ENCODE results near the gene KLHL21. TPM values are rescaled to one million over a fixed set of nuclear protein-coding genes. Genes with fewer than 3 reads are reported as not detected.

KLHL21 gene
- total and polyA plus RNA-seq, 7 experiments from 2014 or later, result 17.2 to 58.1 (median 31.1) TPM

DNA sequence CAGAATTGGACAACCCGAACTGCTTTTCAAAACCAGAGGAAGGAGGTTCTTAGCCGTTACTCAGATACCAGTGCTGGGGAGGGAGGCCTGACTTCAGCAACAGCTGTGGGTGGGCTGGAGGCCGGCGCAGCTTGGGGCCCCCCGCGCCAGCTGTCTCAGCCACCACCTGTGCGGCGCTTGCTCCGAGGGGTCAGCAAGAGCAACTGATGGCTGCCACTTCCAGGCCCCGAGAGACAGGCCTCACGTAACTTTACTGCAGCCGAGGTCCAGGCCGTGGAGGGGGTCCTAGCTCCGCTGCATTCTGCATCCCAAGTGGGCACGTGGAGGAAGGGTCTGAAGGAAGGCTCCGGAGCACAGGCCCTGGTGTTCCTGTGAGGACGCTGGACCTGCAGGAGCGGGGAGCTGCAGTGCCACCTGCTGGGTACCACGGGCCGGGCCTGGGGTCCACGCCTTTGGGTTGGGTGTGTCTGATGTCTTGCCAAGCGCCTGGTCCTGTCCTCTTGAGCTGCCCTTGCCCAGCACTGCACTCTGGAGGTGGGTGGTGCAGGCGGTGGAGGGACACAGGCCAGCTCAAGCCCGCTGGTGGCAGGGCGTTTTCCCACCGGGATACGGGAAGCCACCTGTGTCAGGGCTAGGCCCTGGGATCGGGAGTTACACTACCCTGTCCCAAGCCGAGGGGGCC lies 31.8 kb upstream of the KLHL21 start:
- H3K4me3 Mint-ChIP-seq, result no peak overlapping the region

DNA sequence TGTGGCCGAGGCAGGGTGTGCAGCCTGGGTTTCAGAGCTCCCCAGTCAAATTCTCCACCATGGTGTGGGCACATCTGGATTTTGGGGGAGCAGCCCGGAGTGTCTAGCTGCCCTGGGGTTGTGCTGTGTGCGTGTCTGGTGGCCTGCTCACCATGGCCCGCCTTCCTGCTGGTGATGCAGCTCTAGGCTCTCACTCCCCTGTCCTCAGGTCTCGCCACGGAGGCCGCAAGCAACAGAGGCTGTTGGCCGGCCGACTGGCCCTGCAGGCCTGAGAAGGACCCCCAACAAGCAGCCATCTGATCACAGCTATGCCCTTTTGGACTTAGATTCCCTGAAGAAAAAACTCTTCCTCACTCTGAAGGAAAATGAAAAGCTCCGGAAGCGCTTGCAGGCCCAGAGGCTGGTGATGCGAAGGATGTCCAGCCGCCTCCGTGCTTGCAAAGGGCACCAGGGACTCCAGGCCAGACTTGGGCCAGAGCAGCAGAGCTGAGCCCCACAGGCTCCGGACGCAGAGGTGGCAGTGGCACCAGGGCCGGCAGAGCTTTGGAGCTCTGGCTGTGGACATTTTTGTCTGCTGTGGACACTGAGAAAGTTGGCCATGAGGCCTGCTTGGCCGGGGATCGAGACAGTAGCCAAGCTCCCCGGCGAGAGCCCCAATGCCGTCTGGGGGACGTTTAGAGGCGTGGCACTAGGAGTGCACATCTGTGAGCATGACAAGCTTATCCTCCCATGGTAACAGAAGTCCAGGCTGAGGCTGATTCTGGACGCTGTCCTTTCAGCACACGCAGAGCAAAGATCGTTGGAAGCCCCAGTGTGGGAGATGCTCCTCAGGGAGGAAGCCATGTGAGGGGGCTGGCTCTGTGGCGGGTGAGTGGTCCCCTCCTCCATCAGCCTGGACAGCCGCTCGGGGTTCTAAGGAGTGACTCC lies 30.2 kb upstream of the KLHL21 start:
- intact Hi-C loops (cut with micrococcal nuclease), result no loop called here
- no peaks in the 10 kb centered on the region for H3K4me1 ChIP-seq (ENCODE audit: control insufficient read depth in 2 of 2, insufficient read depth in 2 of 2, low read length in 2 of 2)
- ATAC-seq (no peak), DNase-seq (no peak)
- H3K27ac ChIP-seq (ENCODE audit: low read depth, low read length), result no peak overlapping the region
- Mint-ChIP-seq H3K9me3 (no peaks in the 10 kb centered on the region), H3K4me1 (peaks cover 3 to 9% (median 7%) of the 10 kb centered on the region in 7 donors), H3K27me3 (no peaks in the 10 kb centered on the region), H3K27ac (peak overlapping the region in 2 of 9 donors; percentile 43 to 51), H3K4me3 (no peak overlapping the region), H3K36me3 (peaks cover 0 to 20% (median 4%) of the 10 kb centered on the region in 5 donors)
- POLR2A ChIA-PET, result no interaction called here
- H3K27me3 ChIP-seq (ENCODE audit: control insufficient read depth in 2 of 2, insufficient read depth in 2 of 2, low read length in 2 of 2), result no peaks in the 10 kb centered on the region
- CTCF ChIA-PET, result interaction anchor here (0.7 to 1.5 kb wide), 7 partner anchors 15 to 911 kb away, joined by 3 to 6 read pairs (median 4); no protein-coding TSS in a partner anchor
- peaks cover 0 to 93% (median 15%) of the 10 kb centered on the region in 3 experiments for H3K36me3 ChIP-seq (ENCODE audit: control insufficient read depth in 2 of 3, insufficient read depth in 3 of 3, low read length in 3 of 3)
- no peaks in the 10 kb centered on the region for H3K9me3 ChIP-seq (ENCODE audit: control insufficient read depth in 2 of 3, low read length in 3 of 3)
- H3K4me3 ChIP-seq (ENCODE audit: low read length), result no peak overlapping the region

More for the DNA sequence above, 31.8 kb upstream of the KLHL21 start:
- H3K27me3 Mint-ChIP-seq, result no peaks in the 10 kb centered on the region
- ATAC-seq (peak; percentile 69), DNase-seq (peak in 4 of 9 donors; percentile 24 to 40 (median 34))
- Histone ChIP-seq H3K27ac (ENCODE audit: low read depth, low read length) (no peak overlapping the region), H3K9me3 (ENCODE audit: control insufficient read depth in 2 of 3, low read length in 3 of 3) (no peaks in the 10 kb centered on the region), H3K27me3 (ENCODE audit: control insufficient read depth in 2 of 2, insufficient read depth in 2 of 2, low read length in 2 of 2) (no peaks in the 10 kb centered on the region), H3K4me1 (ENCODE audit: control insufficient read depth in 2 of 2, insufficient read depth in 2 of 2, low read length in 2 of 2) (no peaks in the 10 kb centered on the region), H3K36me3 (ENCODE audit: control insufficient read depth in 2 of 3, insufficient read depth in 3 of 3, low read length in 3 of 3) (peaks cover 0 to 91% (median 15%) of the 10 kb centered on the region in 3 experiments), H3K4me3 (ENCODE audit: low read length) (no peak overlapping the region)
- peaks cover 0 to 5% (median under 1%) of the 10 kb centered on the region in 7 donors for H3K4me1 Mint-ChIP-seq
- H3K9me3 Mint-ChIP-seq, result no peaks in the 10 kb centered on the region
- intact Hi-C loops (cut with micrococcal nuclease), result loop anchor here in 1 of 2 donors (1.0 kb wide), 1 partner anchor 148 kb away; no protein-coding TSS in a partner anchor
- ChIA-PET POLR2A (interaction anchor here (0.6 to 1.1 kb wide), 3 partner anchors 16 to 80 kb away, joined by 3 to 5 read pairs (median 3); partner anchors contain the start of genes KLHL21 and TAS1R1), CTCF (interaction anchor here (1.0 to 1.5 kb wide), 6 partner anchors 13 to 149 kb away, joined by 3 to 4 read pairs (median 3); no protein-coding TSS in a partner anchor)
- peak overlapping the region in 1 of 9 donors; percentile 38 for H3K27ac Mint-ChIP-seq
- peaks cover 0 to 20% (median 4%) of the 10 kb centered on the region in 5 donors for H3K36me3 Mint-ChIP-seq

DNA sequence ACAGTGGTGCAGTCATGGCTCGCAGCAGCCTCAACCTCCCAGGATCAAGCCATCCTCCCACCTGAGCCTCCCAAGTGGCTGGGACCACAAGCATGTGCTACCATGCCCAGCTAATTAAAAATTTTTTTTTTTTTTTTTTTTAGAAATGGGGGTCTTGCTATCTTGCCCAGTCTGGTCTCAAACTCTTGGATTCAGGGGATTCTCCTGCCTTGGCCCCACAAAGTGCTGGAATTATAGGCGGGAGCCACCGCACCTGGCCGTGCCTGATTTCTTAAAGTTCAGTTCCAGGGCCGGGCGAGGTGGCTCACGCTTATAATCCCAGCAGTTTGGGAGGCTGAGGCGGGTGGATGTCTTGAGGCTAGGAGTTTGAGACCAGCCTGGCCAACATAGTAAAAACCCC lies 28.4 kb upstream of the KLHL21 start:
- no peak overlapping the region for H3K4me3 ChIP-seq (ENCODE audit: low read length)
- no peak overlapping the region for H3K27ac Mint-ChIP-seq
- no peaks in the 10 kb centered on the region for H3K27me3 ChIP-seq (ENCODE audit: control insufficient read depth in 2 of 2, insufficient read depth in 2 of 2, low read length in 2 of 2)
- DNase-seq, result no peak
- H3K36me3 Mint-ChIP-seq, result peaks cover 0 to 13% (median 4%) of the 10 kb centered on the region in 5 donors
- no peaks in the 10 kb centered on the region for H3K9me3 Mint-ChIP-seq
- intact Hi-C loops (cut with micrococcal nuclease), result no loop called here
- H3K36me3 ChIP-seq (ENCODE audit: control insufficient read depth in 2 of 3, insufficient read depth in 3 of 3, low read length in 3 of 3), result peaks cover 0 to 78% (median 9%) of the 10 kb centered on the region in 3 experiments
- ChIA-PET CTCF (no interaction called here), POLR2A (interaction anchor here (0.6 kb wide), 1 partner anchor 1218 kb away, joined by 4 read pairs; no protein-coding TSS in a partner anchor)
- no peaks in the 10 kb centered on the region for H3K27me3 Mint-ChIP-seq
- no peak overlapping the region for H3K27ac ChIP-seq (ENCODE audit: low read depth, low read length)
- H3K4me1 Mint-ChIP-seq, result peaks cover 11 to 27% (median 21%) of the 10 kb centered on the region in 7 donors
- ATAC-seq, result no peak
- H3K4me1 ChIP-seq (ENCODE audit: control insufficient read depth in 2 of 2, insufficient read depth in 2 of 2, low read length in 2 of 2), result peaks cover 4 to 15% of the 10 kb centered on the region in 2 donors
- no peak overlapping the region for H3K4me3 Mint-ChIP-seq
- H3K9me3 ChIP-seq (ENCODE audit: control insufficient read depth in 2 of 3, low read length in 3 of 3), result no peaks in the 10 kb centered on the region

DNA sequence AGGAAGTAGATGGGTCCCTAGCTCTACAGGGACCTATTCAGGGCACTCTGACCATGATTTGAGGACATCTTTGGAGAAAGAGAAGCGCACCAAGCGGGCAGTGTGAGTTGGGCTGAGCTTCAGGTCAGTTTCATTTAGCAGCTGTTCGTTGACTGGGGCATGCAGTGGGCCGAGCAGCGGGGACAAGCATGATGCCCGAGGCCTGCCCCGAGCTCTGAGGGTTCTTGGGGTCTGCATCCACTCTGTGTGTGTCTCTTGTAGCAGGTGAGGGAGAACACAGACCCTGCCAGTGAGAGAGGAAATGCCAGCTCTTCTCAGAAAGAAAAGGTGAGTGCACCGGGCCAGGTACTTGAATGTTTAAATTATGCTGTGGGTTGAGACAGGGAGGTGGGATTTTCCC lies 27.4 kb upstream of the KLHL21 start:
- Mint-ChIP-seq H3K27ac (no peak overlapping the region), H3K36me3 (peaks cover 0 to 15% (median 4%) of the 10 kb centered on the region in 5 donors), H3K27me3 (no peaks in the 10 kb centered on the region), H3K9me3 (no peaks in the 10 kb centered on the region), H3K4me3 (no peak overlapping the region), H3K4me1 (peaks cover 11 to 31% (median 25%) of the 10 kb centered on the region in 7 donors)
- DNase-seq (no peak), ATAC-seq (no peak)
- ChIA-PET CTCF (interaction anchor here (1.1 kb wide), 1 partner anchor 16 kb away, joined by 6 read pairs; no protein-coding TSS in a partner anchor), POLR2A (interaction anchor here (0.7 to 1.2 kb wide), 3 partner anchors 10 to 30 kb away, joined by 3 read pairs; no protein-coding TSS in a partner anchor)
- Histone ChIP-seq H3K27me3 (ENCODE audit: control insufficient read depth in 2 of 2, insufficient read depth in 2 of 2, low read length in 2 of 2) (no peaks in the 10 kb centered on the region), H3K4me3 (ENCODE audit: low read length) (no peak overlapping the region), H3K27ac (ENCODE audit: low read depth, low read length) (no peak overlapping the region), H3K4me1 (ENCODE audit: control insufficient read depth in 2 of 2, insufficient read depth in 2 of 2, low read length in 2 of 2) (peaks cover 9 to 15% of the 10 kb centered on the region in 2 donors), H3K36me3 (ENCODE audit: control insufficient read depth in 2 of 3, insufficient read depth in 3 of 3, low read length in 3 of 3) (peaks cover 0 to 68% (median 9%) of the 10 kb centered on the region in 3 experiments), H3K9me3 (ENCODE audit: control insufficient read depth in 2 of 3, low read length in 3 of 3) (no peaks in the 10 kb centered on the region)
- intact Hi-C loops (cut with micrococcal nuclease), result no loop called here

DNA sequence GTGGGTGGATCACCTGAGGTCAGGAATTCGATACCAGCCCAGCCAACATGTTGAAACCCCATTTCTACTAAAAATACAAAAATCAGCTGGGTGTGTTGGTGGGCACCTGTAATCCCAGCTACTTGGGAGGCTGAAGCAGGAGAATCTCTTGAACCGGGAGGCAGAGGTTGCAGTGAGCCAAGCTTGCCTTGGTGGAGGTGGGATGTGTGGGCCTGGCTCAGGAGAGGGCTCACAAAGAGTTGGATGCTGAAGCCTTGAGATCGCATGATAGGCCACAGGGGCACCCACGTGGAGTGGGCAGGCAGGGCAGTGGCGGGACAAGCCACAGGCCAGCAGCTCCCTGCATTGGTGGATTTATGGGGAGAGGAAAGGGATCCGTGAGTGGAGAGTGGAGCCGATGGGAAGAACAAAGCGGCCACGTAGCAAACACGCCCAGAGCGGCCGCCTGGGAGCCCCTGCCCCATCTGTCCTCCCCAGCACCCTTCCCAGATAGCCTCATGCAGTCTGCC lies 26.4 kb upstream of the KLHL21 start:
- Histone ChIP-seq H3K4me3 (ENCODE audit: low read length) (no peak overlapping the region), H3K36me3 (ENCODE audit: control insufficient read depth in 2 of 3, insufficient read depth in 3 of 3, low read length in 3 of 3) (peaks cover 0 to 60% (median 9%) of the 10 kb centered on the region in 3 experiments), H3K9me3 (ENCODE audit: control insufficient read depth in 2 of 3, low read length in 3 of 3) (no peaks in the 10 kb centered on the region), H3K27me3 (ENCODE audit: control insufficient read depth in 2 of 2, insufficient read depth in 2 of 2, low read length in 2 of 2) (no peaks in the 10 kb centered on the region), H3K27ac (ENCODE audit: low read depth, low read length) (no peak overlapping the region), H3K4me1 (ENCODE audit: control insufficient read depth in 2 of 2, insufficient read depth in 2 of 2, low read length in 2 of 2) (peaks cover 13 to 18% of the 10 kb centered on the region in 2 donors)
- ChIA-PET POLR2A (interaction anchor here (1.2 to 14.2 kb wide), 3 partner anchors 9 to 25 kb away, joined by 3 to 246 read pairs (median 6); partner anchors contain the start of gene KLHL21), CTCF (interaction anchor here (0.9 to 1.1 kb wide), 2 partner anchors 17 to 206 kb away, joined by 3 to 6 read pairs; no protein-coding TSS in a partner anchor)
- peaks cover 0 to 12% (median 4%) of the 10 kb centered on the region in 5 donors for H3K36me3 Mint-ChIP-seq
- peak overlapping the region in 2 of 9 donors; percentile 17 to 19 for H3K27ac Mint-ChIP-seq
- H3K4me1 Mint-ChIP-seq, result peaks cover 11 to 35% (median 27%) of the 10 kb centered on the region in 7 donors
- DNase-seq (no peak), ATAC-seq (no peak)
- intact Hi-C loops (cut with micrococcal nuclease), result loop anchor here (5.0 kb wide), 3 partner anchors 73 to 237 kb away; partner anchors contain the start of genes ACOT7 (in 1 of the 2) and DNAJC11 (in 1 of the 2)
- no peak overlapping the region for H3K4me3 Mint-ChIP-seq
- H3K27me3 Mint-ChIP-seq, result no peaks in the 10 kb centered on the region
- no peaks in the 10 kb centered on the region for H3K9me3 Mint-ChIP-seq

Measured in naive thymus-derived CD4-positive, alpha-beta T cell (primary cell).